Mucosa of rectum (tissue), 2 donors: ENCODE data around the gene RIPOR3.
"Not testable (repeated sequence)": the region's sequence is repeated elsewhere in the genome, so short reads cannot be mapped to it uniquely, and the experiment has no call there.

ENCODE experiments used
- H3K27ac ChIP-seq, 2 donors: one replicate each; pipeline ENCODE4 v1.7.0; 2013; ENCODE audit warnings: inconsistent platforms in 2 of 2, low read depth in 2 of 2, low read length in 2 of 2
- H3K27me3 ChIP-seq, 2 donors: one replicate each; pipeline ENCODE4 v1.7.0; 2013; ENCODE audit warnings: low read length in 2 of 2; ENCODE audit not compliant: control insufficient read depth in 2 of 2, insufficient read depth in 2 of 2
- H3K36me3 ChIP-seq, 2 donors: one replicate each; pipeline ENCODE4 v1.7.0; 2013; ENCODE audit warnings: low read length in 2 of 2; ENCODE audit not compliant: control insufficient read depth in 2 of 2, insufficient read depth in 2 of 2
- H3K4me1 ChIP-seq, 2 donors: one replicate each; pipeline ENCODE4 v1.7.0; 2013; ENCODE audit warnings: low read length in 2 of 2, mild to moderate bottlenecking in 1 of 2; ENCODE audit not compliant: control insufficient read depth in 2 of 2, insufficient read depth in 2 of 2
- H3K4me3 ChIP-seq, 2 donors: one replicate each; pipeline ENCODE4 v1.7.0; 2013; ENCODE audit warnings: low read length in 2 of 2
- H3K9ac ChIP-seq, 2 donors: one replicate each; pipeline ENCODE4 v1.7.0; 2013; ENCODE audit warnings: low read length in 2 of 2, low read depth in 1 of 2, mild to moderate bottlenecking in 1 of 2
- H3K9me3 ChIP-seq, 2 donors: one replicate each; pipeline ENCODE4 v1.7.0; 2013; ENCODE audit warnings: low read length in 2 of 2; ENCODE audit not compliant: control insufficient read depth in 2 of 2
- donor health status: healthy.
- donor health status: Normal muscosa, but diverticular disease.

Gene RIPOR3

DNA sequence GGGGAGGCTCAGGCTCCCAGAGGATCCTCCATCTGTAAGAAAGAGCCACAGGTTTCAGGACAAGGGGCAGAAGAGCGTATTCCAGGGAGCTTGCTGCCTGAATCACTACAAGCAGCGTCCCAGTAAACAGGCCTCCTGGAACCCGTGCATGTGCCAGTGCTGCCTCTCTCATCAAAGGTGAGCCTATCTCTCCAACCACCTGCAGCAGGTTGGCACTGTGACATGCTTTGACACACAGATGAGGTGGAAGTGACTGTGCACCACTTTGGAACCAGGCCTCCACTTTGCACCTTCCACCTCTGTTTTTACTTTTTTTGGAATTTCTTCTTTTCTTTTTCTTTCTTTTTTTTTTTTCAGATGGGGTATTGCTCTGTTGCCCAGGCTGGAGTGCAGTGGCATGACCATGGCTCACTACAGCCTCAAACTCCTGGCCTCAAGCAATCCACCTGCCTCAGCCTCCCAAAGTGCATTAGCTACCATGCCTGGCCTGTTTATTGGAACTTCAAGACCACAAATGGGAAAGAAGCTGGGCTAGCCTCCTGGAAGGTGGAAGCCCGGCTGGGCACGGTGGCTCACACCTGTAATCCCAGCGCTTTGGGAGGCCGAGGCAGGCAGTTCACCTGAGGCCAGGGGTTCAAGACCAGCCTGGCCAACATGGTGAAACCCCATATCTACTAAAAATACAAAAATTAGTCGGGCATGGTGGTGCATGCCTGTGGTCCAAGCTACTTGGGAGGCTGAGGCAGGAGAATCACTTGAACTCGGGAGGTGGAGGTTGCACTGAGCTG is 12.5 kb upstream of the RIPOR3 start:
- H3K27ac ChIP-seq, H3K4me3 ChIP-seq, H3K4me1 ChIP-seq, H3K9ac ChIP-seq, H3K27me3 ChIP-seq, H3K9me3 ChIP-seq, H3K36me3 ChIP-seq: not testable (repeated sequence)

- Histone ChIP-seq H3K9ac (no peak overlapping the region), H3K4me3 (no peak overlapping the region), H3K27me3 (no peaks in the 10 kb centered on the region), H3K27ac (no peak overlapping the region), H3K4me1 (no peaks in the 10 kb centered on the region), H3K9me3 (no peaks in the 10 kb centered on the region), H3K36me3 (no peaks in the 10 kb centered on the region)
Measured at GRCh38 chr20:50701041-50701963, 10.0 kb upstream of the RIPOR3 start.

DNA sequence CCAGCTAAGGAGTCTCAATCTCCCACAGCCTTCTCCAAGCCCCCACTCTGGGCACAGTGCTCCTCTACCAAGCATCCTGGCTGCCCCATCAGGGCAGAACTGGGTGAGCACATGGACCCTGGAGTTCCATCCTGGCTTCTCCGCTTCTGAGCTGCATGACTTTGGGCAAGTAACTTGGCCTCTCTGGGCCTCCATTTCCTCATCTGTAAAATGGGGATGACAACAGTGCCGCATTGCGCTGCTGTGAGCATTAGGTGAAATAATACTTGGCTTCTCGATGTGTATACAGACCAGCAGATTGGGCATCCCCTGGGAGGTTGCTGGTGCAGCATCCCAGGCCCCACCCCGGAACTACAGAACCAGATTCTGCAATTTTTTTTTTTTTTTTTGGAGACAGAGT is 8.3 kb upstream of the RIPOR3 start:
- Histone ChIP-seq H3K27ac (no peak overlapping the region), H3K4me3 (no peak overlapping the region), H3K9me3 (no peaks in the 10 kb centered on the region), H3K9ac (no peak overlapping the region), H3K36me3 (no peaks in the 10 kb centered on the region), H3K4me1 (no peaks in the 10 kb centered on the region), H3K27me3 (no peaks in the 10 kb centered on the region)

GRCh38 chr20:50698255-50698654 is 6.9 kb upstream of the RIPOR3 start:
- not testable (repeated sequence) for H3K27me3 ChIP-seq, H3K4me1 ChIP-seq, H3K9me3 ChIP-seq, H3K36me3 ChIP-seq, H3K9ac ChIP-seq, H3K4me3 ChIP-seq, H3K27ac ChIP-seq

DNA sequence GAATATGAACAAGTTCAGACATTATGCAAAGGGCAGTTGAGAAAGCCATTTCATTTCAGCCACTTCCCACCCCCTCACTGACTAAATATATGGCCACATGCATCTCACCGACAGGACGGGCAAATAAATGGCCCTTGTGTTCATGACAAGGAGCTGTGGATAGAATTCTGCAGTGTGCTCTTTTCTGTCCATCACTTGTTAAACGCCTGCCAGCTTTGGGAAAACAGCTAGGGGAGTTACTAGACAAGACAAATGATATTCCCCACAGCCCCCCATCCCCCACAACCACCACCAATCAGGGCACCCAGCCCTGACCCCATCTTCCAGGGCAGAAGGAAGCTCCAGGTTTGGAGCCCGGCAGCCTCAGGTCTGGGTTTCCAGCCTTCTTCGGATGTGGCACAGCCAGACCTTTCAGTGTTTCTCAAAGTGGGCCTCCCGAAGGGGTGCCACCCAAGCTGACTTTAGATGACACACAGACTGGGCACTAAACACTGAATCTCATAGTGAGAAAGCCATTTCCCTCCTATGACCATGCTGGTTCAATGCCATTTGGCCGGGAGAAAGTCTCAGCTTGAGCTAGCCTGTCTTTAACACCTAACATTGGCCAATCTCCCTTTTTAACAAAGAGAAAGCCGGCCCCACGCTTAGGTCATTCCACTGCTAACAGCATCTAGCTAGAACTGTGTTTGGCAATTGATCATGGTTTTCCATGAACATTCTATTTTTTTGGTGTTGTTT is 4.0 kb upstream of the RIPOR3 start:
- Histone ChIP-seq H3K4me1 (no peaks in the 10 kb centered on the region), H3K27me3 (peaks cover 14 to 16% of the 10 kb centered on the region in 2 donors), H3K36me3 (no peaks in the 10 kb centered on the region), H3K4me3 (no peak overlapping the region), H3K27ac (no peak overlapping the region), H3K9ac (no peak overlapping the region), H3K9me3 (no peaks in the 10 kb centered on the region)

GRCh38 chr20:50694379-50695134 is 3.2 kb upstream of the RIPOR3 start:
- Histone ChIP-seq H3K9me3 (no peaks in the 10 kb centered on the region), H3K36me3 (no peaks in the 10 kb centered on the region), H3K9ac (no peak overlapping the region), H3K4me1 (no peaks in the 10 kb centered on the region), H3K27me3 (peaks cover 15 to 18% of the 10 kb centered on the region in 2 donors), H3K4me3 (no peak overlapping the region), H3K27ac (no peak overlapping the region)

GRCh38 chr20:50693001-50693400 is 1.7 kb upstream of the RIPOR3 start:
- Histone ChIP-seq H3K4me1 (no peaks in the 10 kb centered on the region), H3K27ac (no peak overlapping the region), H3K9me3 (no peaks in the 10 kb centered on the region), H3K9ac (no peak overlapping the region), H3K27me3 (peaks cover 15 to 18% of the 10 kb centered on the region in 2 donors), H3K36me3 (no peaks in the 10 kb centered on the region), H3K4me3 (no peak overlapping the region)

GRCh38 chr20:50692552-50692933 is 1.2 kb upstream of the RIPOR3 start:
- H3K36me3 ChIP-seq = no peaks in the 10 kb centered on the region
- H3K27ac ChIP-seq = no peak overlapping the region
- H3K27me3 ChIP-seq = peaks cover 15 to 18% of the 10 kb centered on the region in 2 donors
- H3K9ac ChIP-seq = no peak overlapping the region
- no peak overlapping the region for H3K4me3 ChIP-seq
- no peaks in the 10 kb centered on the region for H3K9me3 ChIP-seq
- H3K4me1 ChIP-seq = no peaks in the 10 kb centered on the region

- no peaks in the 10 kb centered on the region for H3K4me1 ChIP-seq
- H3K36me3 ChIP-seq = no peaks in the 10 kb centered on the region
- H3K9me3 ChIP-seq = no peaks in the 10 kb centered on the region
- no peak overlapping the region for H3K9ac ChIP-seq
- H3K27ac ChIP-seq = peak overlapping the region; percentile 38 to 45
- peaks cover 15 to 18% of the 10 kb centered on the region in 2 donors for H3K27me3 ChIP-seq
- H3K4me3 ChIP-seq = peak overlapping the region in 1 of 2 donors; percentile 46
Measured at GRCh38 chr20:50691573-50692551, 520 bp upstream of the RIPOR3 start.
